ENCODE data around the gene FBLIM1.
"Not testable (repeated sequence)": the region's sequence is repeated elsewhere in the genome, so short reads cannot be mapped to it uniquely, and the experiment has no call there.

The FBLIM1 gene

DNA sequence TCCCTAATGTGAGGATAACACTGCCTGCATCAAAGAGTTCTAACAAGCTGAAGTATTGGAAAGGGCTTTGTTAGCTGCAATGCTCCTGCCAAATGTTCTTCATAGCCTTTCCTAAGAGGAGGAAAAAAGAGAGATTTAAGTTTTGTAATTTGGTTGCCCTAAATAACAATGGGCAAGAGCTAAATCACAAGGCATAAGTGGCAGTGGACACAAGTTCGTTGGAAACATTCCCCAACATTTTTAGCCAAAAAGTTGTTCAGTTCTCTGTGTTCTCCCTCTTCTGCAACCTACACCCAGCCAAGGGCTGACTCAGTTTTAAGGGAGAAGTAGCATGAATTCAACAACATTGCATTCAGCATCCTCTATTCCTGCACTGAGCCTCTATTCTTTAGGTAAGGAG is 51.5 kb downstream of the FBLIM1 start:
- no peak overlapping the region for H3K27ac ChIP-seq
- TF ChIP-seq, protein P1, sequence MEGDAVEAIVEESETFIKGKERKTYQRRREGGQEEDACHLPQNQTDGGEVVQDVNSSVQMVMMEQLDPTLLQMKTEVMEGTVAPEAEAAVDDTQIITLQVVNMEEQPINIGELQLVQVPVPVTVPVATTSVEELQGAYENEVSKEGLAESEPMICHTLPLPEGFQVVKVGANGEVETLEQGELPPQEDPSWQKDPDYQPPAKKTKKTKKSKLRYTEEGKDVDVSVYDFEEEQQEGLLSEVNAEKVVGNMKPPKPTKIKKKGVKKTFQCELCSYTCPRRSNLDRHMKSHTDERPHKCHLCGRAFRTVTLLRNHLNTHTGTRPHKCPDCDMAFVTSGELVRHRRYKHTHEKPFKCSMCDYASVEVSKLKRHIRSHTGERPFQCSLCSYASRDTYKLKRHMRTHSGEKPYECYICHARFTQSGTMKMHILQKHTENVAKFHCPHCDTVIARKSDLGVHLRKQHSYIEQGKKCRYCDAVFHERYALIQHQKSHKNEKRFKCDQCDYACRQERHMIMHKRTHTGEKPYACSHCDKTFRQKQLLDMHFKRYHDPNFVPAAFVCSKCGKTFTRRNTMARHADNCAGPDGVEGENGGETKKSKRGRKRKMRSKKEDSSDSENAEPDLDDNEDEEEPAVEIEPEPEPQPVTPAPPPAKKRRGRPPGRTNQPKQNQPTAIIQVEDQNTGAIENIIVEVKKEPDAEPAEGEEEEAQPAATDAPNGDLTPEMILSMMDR (conservative IDR thresholded peaks at IDR 0.05): no peak

DNA sequence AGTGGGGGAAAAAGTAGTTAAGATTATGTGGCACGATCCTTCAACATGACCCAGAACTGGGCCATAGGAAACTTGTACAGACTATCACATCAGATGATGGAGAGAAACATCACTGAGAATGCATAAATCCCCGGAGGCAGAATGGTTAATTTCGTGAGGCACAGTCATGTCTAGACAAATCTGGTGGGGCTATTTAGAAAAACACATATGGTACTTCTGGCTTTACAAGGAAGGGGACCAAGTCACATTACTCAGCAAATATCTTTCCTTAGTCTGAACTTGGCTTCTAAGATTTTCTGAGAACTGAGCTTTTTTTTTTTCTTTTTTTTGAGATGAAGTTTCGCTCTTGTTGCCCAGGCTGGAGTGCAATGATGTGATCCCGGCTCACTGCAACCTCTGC is 58.1 kb downstream of the FBLIM1 start:
- no peak overlapping the region for H3K27ac ChIP-seq
- TF ChIP-seq, protein P1 (conservative IDR thresholded peaks at IDR 0.05): no peak

DNA sequence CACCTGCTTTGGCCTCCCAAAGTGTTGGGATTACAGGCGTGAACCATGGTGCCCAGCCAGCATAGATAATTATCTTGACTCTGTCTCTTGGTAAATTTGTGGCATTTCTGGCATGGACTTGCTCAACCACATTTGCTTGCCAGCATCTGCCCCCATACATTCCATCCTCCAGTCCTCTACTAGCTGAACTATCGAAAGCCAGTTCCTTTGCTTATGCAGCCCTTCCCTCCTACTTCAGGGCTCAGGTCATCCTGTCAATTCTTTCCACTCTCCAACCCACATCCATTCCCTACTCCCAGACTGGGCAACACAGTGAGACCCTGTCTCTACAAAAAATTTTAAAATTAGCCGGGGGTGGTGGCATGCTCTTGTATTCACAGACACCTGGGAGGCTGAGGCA is 61.9 kb downstream of the FBLIM1 start:
- TF ChIP-seq, protein P1 (conservative IDR thresholded peaks at IDR 0.05): no peak
- no peak overlapping the region for H3K27ac ChIP-seq

DNA sequence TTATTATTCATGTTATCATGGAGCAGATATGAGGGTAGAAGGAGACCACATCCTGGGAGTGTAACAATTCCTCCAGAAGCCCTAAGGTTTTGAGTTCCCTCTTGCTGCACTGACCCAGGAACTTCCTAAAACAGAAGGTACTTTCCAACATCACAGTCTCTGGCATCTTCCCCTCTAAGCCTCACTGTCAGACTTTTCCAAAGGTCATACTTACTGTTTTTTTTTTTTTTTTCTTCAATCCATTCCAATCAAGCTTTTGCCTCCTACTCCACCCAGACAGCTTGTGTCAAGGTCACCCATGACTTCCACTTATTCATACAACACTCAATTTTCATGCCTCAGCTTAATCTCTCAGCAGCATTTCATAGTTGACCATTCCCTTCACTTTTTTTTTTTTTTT is 67.2 kb downstream of the FBLIM1 start:
- no peak overlapping the region for H3K27ac ChIP-seq
- TF ChIP-seq, protein P1 (conservative IDR thresholded peaks at IDR 0.05): no peak

DNA sequence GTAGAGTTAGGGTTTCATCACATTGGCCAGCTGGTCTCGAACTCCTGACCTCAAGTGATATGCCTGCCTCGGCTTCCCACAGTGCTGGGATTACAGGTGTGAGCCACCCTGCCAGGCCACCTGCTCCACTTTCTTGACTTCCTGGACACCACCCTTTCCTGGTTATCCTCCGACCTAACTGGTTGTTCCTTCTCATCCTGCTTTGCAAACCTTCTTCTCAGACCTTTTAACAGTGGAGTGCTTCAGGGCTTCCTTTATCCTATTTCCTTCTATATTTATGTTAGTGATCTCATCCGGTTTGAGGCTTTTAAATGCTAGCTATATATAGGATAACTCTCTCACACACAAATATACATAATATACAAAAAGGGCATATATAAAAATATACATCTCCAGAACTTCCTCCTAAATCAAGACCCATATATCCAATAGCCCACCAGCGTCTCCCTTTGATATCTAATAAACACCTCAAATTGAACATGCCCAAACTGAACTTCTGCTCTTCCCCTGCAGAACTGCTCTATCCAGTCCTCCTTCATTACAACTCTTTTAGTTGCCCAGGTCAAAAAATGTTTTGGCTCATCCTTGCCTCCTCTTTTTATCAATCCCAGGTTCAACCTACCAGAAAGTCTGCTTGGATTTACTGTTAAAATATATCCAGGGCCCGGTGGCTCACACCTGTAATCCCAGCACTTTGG is 68.4 kb downstream of the FBLIM1 start:
- TF ChIP-seq, protein P1 (conservative IDR thresholded peaks at IDR 0.05): no peak
- no peak overlapping the region for H3K27ac ChIP-seq

DNA sequence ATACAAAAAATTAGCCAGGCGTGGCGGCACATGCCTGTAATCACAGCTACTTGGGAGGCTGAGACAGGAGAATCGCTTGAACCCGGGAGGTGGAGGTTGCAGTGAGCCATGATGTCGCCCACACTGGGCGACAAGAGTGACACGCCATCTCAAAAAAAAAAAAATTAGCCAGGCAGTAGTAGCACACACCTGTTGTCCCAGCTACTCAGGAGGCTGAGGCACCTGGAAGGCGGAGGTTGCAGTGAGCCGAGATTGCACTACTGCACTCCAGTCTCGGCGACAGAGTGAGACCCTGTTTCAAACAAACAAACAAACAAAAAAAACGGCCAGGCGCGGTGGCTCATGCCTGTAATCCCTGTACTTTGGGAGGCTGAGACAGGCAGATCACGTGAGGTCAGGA is 69.0 kb downstream of the FBLIM1 start:
- H3K27ac ChIP-seq: not testable (repeated sequence)

DNA sequence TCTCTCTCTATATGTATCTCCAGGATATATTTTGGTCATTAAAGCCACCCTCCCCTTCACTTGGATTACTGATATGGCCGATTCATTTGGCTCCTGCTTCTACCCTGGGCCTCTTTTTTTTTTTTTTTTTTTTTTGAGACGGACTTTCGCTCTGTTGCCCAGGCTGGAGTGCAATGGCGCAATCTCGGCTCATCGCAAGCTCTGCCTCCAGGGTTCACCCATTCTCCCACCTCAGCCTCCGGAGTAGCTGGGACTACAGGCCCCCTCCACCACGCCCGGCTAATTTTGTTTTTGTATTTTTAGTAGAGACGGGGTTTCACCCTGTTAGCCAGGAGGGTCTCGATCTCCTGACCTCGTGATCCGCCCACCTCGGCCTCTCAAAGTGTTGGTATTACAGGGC is 70.3 kb downstream of the FBLIM1 start:
- H3K27ac ChIP-seq: not testable (repeated sequence)

DNA sequence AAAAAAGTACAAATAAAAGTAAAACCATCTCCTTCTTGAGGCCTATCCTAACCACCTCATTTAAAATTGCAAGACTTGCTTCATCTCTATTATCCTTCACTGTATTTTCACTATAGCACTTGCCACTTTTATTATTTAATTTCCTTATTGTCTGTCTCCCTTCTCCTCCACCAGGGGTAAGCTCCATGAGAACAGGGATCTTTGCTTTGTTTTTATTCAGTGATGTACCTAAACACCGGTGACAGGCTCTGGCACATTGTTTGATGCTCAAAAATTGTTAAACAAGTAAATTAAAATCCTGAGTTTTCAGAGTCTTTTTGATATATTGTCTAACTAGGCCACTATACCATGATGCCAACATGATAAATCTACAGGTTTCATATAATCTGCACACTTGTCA is 71.7 kb downstream of the FBLIM1 start:
- H3K27ac ChIP-seq: no peak overlapping the region
- TF ChIP-seq, protein P1 (conservative IDR thresholded peaks at IDR 0.05): no peak; the same call in 1 of the 2 replicates
